ENCODE measurements around the gene GARS1.
"Not testable (repeated sequence)": the region's sequence is repeated elsewhere in the genome, so short reads cannot be mapped to it uniquely, and the experiment has no call there.

GARS1 gene

GRCh38 chr7:30585675-30586074, 9.0 kb upstream of the GARS1 start:
- H3K4me3 ChIP-seq (ENCODE audit: low read depth, low read length, poor library complexity, severe bottlenecking) = no peak overlapping the region
- peaks cover 52% of the 10 kb centered on the region for H3K36me3 ChIP-seq (ENCODE audit: insufficient read depth, low read length)
- no peak overlapping the region for H3K27ac ChIP-seq (ENCODE audit: low read depth, low read length, poor library complexity, severe bottlenecking)
- peaks cover 7% of the 10 kb centered on the region for H3K9me3 ChIP-seq (ENCODE audit: low read length)
- H4K20me1 ChIP-seq (ENCODE audit: insufficient read depth, low read length) = no peaks in the 10 kb centered on the region
- H3F3A ChIP-seq (ENCODE audit: insufficient read depth, low read length) = no peaks in the 10 kb centered on the region
- no peak overlapping the region for H3K9ac ChIP-seq (ENCODE audit: low read length)
- H3K4me1 ChIP-seq (ENCODE audit: insufficient read depth, low read length, severe bottlenecking) = no peaks in the 10 kb centered on the region
- no peaks in the 10 kb centered on the region for H3K27me3 ChIP-seq (ENCODE audit: insufficient read depth, low read length)
- H3K4me2 ChIP-seq (ENCODE audit: low read length) = no peak overlapping the region
- no peaks in the 10 kb centered on the region for H3K79me2 ChIP-seq (ENCODE audit: insufficient read depth, low read length)
- no peaks in the 10 kb centered on the region for H3K9me2 ChIP-seq (ENCODE audit: low read depth, low read length)
- no peak overlapping the region for H2AFZ ChIP-seq (ENCODE audit: low read length)
- TF ChIP-seq EZH2 (IDR thresholded peaks at IDR 0.05; ENCODE audit: borderline replicate concordance, low read length) (no peak), CTCF (IDR thresholded peaks at IDR 0.05; ENCODE audit: low read length) (no peak)

GRCh38 chr7:30587547-30587946, 7.1 kb upstream of the GARS1 start:
- H3K9me2 ChIP-seq (ENCODE audit: low read depth, low read length); H3K4me1 ChIP-seq (ENCODE audit: insufficient read depth, low read length, severe bottlenecking); H4K20me1 ChIP-seq (ENCODE audit: insufficient read depth, low read length); H3K4me2 ChIP-seq (ENCODE audit: low read length); H3F3A ChIP-seq (ENCODE audit: insufficient read depth, low read length); H2AFZ ChIP-seq (ENCODE audit: low read length); H3K9ac ChIP-seq (ENCODE audit: low read length); H3K79me2 ChIP-seq (ENCODE audit: insufficient read depth, low read length); H3K27ac ChIP-seq (ENCODE audit: low read depth, low read length, poor library complexity, severe bottlenecking); H3K27me3 ChIP-seq (ENCODE audit: insufficient read depth, low read length); H3K4me3 ChIP-seq (ENCODE audit: low read depth, low read length, poor library complexity, severe bottlenecking); H3K9me3 ChIP-seq (ENCODE audit: low read length): not testable (repeated sequence)
- H3K36me3 ChIP-seq (ENCODE audit: insufficient read depth, low read length) = peaks cover 33% of the 10 kb centered on the region

- Histone ChIP-seq H3K9me3 (ENCODE audit: low read length) (peaks cover 3% of the 10 kb centered on the region), H4K20me1 (ENCODE audit: insufficient read depth, low read length) (no peaks in the 10 kb centered on the region), H3K27me3 (ENCODE audit: insufficient read depth, low read length) (no peaks in the 10 kb centered on the region), H3K27ac (ENCODE audit: low read depth, low read length, poor library complexity, severe bottlenecking) (no peak overlapping the region), H3F3A (ENCODE audit: insufficient read depth, low read length) (no peaks in the 10 kb centered on the region), H3K4me2 (ENCODE audit: low read length) (no peak overlapping the region), H2AFZ (ENCODE audit: low read length) (no peak overlapping the region), H3K9ac (ENCODE audit: low read length) (no peak overlapping the region), H3K4me1 (ENCODE audit: insufficient read depth, low read length, severe bottlenecking) (peaks cover 6% of the 10 kb centered on the region), H3K9me2 (ENCODE audit: low read depth, low read length) (no peaks in the 10 kb centered on the region), H3K36me3 (ENCODE audit: insufficient read depth, low read length) (peaks cover 17% of the 10 kb centered on the region), H3K4me3 (ENCODE audit: low read depth, low read length, poor library complexity, severe bottlenecking) (no peak overlapping the region), H3K79me2 (ENCODE audit: insufficient read depth, low read length) (no peaks in the 10 kb centered on the region)
- TF ChIP-seq CTCF (IDR thresholded peaks at IDR 0.05; ENCODE audit: low read length) (no peak), EZH2 (IDR thresholded peaks at IDR 0.05; ENCODE audit: borderline replicate concordance, low read length) (no peak)
Observed at GRCh38 chr7:30589111-30589510, 5.6 kb upstream of the GARS1 start.

- H3K79me2 ChIP-seq (ENCODE audit: insufficient read depth, low read length) = peaks cover 44% of the 10 kb centered on the region
- TF ChIP-seq CTCF (IDR thresholded peaks at IDR 0.05; ENCODE audit: low read length) (no peak), EZH2 (IDR thresholded peaks at IDR 0.05; ENCODE audit: borderline replicate concordance, low read length) (no peak)
- peak overlapping the region; percentile 93 for H3K27ac ChIP-seq (ENCODE audit: low read depth, low read length, poor library complexity, severe bottlenecking)
- H3K4me2 ChIP-seq (ENCODE audit: low read length) = peak overlapping the region; percentile 85
- H3K4me3 ChIP-seq (ENCODE audit: low read depth, low read length, poor library complexity, severe bottlenecking) = peak overlapping the region; percentile 84
- H4K20me1 ChIP-seq (ENCODE audit: insufficient read depth, low read length) = no peaks in the 10 kb centered on the region
- H3K9me2 ChIP-seq (ENCODE audit: low read depth, low read length) = no peaks in the 10 kb centered on the region
- H3K36me3 ChIP-seq (ENCODE audit: insufficient read depth, low read length) = peaks cover 10% of the 10 kb centered on the region
- H3K9me3 ChIP-seq (ENCODE audit: low read length) = no peaks in the 10 kb centered on the region
- peaks cover 27% of the 10 kb centered on the region for H3K4me1 ChIP-seq (ENCODE audit: insufficient read depth, low read length, severe bottlenecking)
- H2AFZ ChIP-seq (ENCODE audit: low read length) = peak overlapping the region; percentile 81
- no peaks in the 10 kb centered on the region for H3F3A ChIP-seq (ENCODE audit: insufficient read depth, low read length)
- peak overlapping the region; percentile 90 for H3K9ac ChIP-seq (ENCODE audit: low read length)
- H3K27me3 ChIP-seq (ENCODE audit: insufficient read depth, low read length) = no peaks in the 10 kb centered on the region
Observed at GRCh38 chr7:30594048-30594539, 584 bp upstream of the GARS1 start.
